Measurements from ENCODE around the gene FADS2.

The FADS2 gene

GRCh38 chr11:61847914-61848581, 19.9 kb downstream of the FADS2 start:
- no peak for DNase-seq (ENCODE audit: low read depth)

- DNase-seq (ENCODE audit: low read depth), result no peak
These were observed 20.5 kb downstream of the FADS2 start for GRCh38 chr11:61848631-61849030.

GRCh38 chr11:61850687-61851086, 22.6 kb downstream of the FADS2 start:
- DNase-seq (ENCODE audit: low read depth), result no peak

GRCh38 chr11:61851113-61851899, 23.2 kb downstream of the FADS2 start:
- DNase-seq (ENCODE audit: low read depth), result no peak

- DNase-seq (ENCODE audit: low read depth), result no peak
These were observed 23.8 kb downstream of the FADS2 start for GRCh38 chr11:61851900-61852295.

GRCh38 chr11:61853698-61854169, 25.6 kb downstream of the FADS2 start:
- no peak for DNase-seq (ENCODE audit: low read depth)

- no peak for DNase-seq (ENCODE audit: low read depth)
These were observed 26.3 kb downstream of the FADS2 start for GRCh38 chr11:61854206-61854895.

- DNase-seq (ENCODE audit: low read depth), result no peak
These were observed 27.0 kb downstream of the FADS2 start for GRCh38 chr11:61854966-61855714.

- DNase-seq (ENCODE audit: low read depth), result no peak
These were observed 28.0 kb downstream of the FADS2 start for GRCh38 chr11:61855939-61856680.

GRCh38 chr11:61860054-61860903, 32.2 kb downstream of the FADS2 start:
- no peak for DNase-seq (ENCODE audit: low read depth)

GRCh38 chr11:61861634-61862033, 33.5 kb downstream of the FADS2 start:
- no peak for DNase-seq (ENCODE audit: low read depth)

- no peak for DNase-seq (ENCODE audit: low read depth)
These were observed 34.8 kb downstream of the FADS2 start for GRCh38 chr11:61862714-61863547.

GRCh38 chr11:61863548-61864081, 35.5 kb downstream of the FADS2 start:
- DNase-seq (ENCODE audit: low read depth), result no peak

- DNase-seq (ENCODE audit: low read depth), result no peak
These were observed 37.0 kb downstream of the FADS2 start for GRCh38 chr11:61864814-61865775.

GRCh38 chr11:61866231-61866957, 38.3 kb downstream of the FADS2 start:
- no peak for DNase-seq (ENCODE audit: low read depth)

GRCh38 chr11:61866958-61867343, 38.9 kb downstream of the FADS2 start:
- DNase-seq (ENCODE audit: low read depth), result no peak
